Measurements from ENCODE around the gene ELF2.
"Not testable (repeated sequence)": the region's sequence is repeated elsewhere in the genome, so short reads cannot be mapped to it uniquely, and the experiment has no call there.

ELF2 gene

DNA sequence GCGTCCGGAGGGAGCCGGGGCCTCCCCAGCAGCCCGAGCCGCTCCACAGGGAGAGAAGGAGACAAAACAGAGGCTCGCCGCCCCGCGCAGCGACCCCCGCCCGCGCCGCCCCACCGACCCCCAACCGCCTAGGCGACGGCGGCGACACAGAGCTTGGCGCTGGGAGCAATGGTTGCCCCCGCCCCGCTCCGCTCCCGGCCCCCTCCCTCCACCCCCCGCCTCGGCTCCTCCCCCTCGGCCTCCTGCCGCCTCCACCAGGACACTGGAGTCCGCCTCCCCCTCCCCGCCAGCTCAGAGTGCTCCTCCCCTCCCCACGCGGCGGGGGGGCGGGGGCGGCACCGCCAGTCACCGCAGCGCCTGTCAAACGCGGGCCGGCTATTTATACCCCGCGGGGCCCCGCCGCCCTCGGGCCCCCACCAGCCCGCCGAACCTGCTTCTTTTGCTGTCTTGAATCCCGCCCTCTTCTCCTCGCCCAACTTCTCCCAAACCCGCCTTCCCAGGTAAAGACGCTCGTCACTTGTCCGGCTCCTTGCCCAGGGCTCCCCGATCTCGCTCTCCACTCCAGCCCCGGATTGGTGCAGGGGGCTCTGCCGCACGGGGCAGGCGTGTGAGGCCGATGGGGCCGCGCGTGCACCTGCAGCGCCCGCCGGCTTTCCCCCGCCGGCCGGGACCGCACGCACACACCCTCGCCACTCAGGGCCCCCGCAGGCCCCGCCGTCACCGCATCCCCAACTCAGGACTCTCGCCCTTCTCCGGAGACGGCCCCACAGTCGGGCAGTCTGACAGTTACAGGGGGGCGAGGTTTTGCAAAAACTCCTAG, at the start of gene ELF2:
Gene ELF2, minus strand, starts transcription at position 170 of the 820 bp plus-strand sequence. CDS start 39,517 bp downstream, outside the sequence.
- peak; percentile 89 for DNase-seq

DNA sequence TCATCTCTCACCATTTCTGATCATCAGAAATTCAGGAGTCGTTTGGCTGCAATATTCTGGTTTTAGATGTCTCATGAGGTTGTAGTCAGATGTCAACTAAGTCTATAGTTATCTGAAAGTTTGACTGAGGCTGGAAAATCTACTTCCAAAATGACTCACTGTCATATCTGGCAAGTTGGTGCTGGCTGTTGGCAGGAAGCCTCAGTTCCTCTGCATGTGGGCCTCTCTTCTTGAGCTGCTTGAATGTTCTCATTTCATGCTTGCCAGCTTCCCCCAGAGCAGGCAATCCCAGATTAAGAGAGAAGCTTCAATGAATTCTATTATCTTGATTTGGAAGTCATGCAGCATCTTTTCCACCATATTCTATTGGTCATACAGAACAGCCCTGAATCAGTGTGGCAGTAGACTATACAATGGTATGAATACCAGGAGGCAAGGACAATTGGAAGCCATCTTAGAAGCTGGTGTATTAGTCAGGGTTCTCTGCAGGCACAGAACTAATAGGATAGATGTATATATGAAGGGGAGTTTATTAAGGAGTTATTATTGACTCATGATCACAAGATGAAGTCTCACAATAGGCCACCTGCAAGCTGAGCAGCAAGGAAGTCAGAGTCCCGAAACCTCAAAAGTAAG, 46.8 kb upstream of the ELF2 start:
- DNase-seq, result no peak

DNA sequence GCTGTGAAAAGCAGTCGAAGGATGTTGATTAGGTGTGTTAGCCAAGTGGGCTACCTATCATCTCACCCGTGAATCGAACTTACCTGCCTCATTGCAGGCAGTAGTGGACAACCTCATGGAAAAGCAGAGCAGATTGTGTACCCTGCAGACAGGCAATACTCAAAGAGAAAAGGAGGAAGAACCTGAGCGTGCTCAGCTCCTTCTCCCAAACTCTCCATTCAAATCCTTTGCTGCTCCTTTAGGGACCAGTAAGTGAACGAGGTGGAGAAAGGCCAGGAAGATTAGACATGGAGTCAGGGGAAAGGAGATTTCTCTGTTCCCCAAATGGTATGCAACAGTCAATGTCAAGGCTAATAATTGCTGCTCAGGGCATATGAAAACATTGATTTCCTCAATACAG, 45.2 kb upstream of the ELF2 start:
- no peak for DNase-seq

DNA sequence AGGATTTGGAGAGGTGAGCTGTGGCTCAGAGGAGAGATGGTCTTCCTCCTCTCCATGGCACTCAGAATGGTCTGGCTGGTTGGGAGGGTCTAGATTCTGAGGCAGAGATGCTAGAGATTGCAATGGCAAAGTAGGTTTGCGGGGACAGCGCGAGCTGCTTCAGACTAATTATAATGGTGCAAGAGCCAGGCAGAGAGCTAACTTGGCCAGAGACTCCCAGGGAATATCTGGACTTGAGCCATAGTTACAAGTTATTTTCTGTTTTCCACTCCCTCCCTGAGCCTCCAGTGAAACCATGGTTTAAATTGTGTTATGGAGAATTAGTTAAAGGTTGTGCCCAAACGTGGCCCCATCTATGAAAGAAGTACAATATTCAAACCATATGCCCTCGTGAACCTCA, 44.7 kb upstream of the ELF2 start:
- no peak for DNase-seq

DNA sequence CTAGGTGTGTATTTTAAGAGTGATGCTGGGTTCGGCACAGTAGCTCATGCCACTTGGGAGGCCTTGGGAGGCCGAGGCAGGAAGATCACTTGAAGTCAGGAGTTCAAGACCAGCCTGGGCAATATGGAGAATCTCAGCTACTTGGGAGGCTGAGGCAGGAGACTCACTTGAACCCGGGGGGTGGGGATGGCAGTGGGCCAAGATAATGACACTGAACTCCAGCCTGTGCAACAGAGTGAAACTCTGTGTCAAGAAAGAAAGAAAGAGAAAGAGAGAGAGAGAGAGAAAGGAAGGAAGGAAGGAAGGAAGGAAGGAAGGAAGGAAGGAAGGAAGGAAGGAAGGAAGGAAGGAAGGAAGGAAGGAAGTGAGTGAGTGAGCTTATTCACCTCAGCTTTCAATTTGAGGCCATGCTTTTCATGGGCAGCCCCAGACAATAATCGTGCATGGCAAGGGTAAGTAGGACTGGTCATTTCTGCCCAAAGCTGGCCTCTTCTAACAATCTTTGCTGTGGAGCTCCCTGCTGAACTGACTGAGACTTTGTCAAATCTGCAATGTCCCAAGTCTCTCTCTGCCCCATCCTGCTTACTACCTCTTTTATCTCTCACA, 42.5 kb upstream of the ELF2 start:
- no peak for DNase-seq

DNA sequence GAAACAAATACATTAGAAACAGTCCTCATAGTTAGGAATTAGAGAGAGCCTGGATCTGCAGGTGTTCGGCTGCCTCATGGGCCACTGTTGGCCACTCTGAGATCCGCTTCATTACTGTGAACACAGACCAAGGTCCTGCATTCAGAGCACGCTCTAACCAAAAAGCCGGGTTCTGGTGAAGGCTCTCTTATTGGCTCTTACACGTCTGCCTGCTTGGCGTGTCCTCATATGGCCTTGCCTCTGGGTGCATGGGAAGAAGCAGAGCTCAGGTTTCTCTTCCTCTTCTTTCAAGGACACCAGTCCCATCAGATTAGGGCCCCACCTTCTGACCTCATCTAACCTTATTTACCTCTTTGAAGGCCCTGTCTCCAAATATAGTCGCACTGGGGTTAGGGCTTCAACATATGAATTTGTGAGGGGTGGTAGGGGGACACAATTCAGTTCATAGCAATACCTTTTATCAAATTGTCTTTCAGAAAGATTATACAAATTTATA, 37.1 kb upstream of the ELF2 start:
- no peak for DNase-seq

DNA sequence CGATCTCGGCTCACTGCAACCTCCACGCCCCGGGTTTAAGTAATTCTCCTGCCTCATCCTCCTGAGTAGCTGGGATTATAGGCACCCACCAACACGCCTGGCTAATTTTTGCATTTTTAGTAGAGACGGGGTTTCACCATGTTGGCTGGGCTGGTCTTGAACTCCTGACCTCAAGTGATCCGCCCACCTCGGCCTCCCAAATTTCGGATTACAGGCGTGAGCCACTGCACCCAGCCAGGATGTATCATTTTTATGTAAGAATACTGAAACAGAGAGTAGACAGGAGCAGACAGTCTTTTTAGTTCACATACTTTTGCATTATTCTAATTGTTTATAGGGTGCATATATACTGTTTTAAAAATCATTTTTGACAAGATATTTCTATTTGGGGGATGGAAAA, 36.6 kb upstream of the ELF2 start:
- not testable (repeated sequence) for DNase-seq

DNA sequence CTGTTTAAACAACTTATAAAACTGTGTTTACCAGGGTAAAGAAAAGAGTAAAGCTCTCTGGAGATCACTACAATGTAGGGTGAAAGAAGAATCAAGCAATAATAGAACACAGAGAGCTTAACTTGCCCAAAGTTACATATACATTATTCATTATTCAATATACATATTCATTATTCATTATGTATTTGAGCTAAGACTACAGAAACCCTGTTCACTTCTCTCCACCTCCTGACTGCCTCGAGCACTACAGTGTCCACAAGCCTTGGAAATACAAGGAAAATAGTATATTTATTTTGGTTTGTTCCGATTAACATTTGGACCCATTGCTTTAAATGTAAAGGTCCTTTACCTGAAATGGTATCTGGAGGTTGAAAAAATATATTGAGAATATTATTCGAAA, 35.9 kb upstream of the ELF2 start:
- no peak for DNase-seq

DNA sequence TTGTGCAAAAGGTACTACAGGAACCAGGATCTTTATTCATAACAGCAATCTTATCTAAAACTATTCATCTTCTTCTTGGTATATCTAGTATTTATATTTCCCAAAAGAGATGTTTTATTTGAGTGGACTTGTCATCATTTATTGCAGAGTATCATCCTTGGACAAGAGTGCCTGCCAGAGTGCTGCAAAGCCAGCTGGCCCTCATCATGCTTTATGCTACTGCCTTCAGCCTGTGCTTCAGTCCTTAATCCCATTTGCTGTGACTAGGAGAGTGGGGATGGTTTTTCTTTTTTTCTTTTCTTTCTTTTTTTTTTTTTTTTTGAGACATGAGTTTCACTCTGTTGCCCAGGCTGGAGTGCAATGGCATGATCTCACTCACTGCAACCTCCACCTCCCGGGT, 33.5 kb upstream of the ELF2 start:
- no peak for DNase-seq

DNA sequence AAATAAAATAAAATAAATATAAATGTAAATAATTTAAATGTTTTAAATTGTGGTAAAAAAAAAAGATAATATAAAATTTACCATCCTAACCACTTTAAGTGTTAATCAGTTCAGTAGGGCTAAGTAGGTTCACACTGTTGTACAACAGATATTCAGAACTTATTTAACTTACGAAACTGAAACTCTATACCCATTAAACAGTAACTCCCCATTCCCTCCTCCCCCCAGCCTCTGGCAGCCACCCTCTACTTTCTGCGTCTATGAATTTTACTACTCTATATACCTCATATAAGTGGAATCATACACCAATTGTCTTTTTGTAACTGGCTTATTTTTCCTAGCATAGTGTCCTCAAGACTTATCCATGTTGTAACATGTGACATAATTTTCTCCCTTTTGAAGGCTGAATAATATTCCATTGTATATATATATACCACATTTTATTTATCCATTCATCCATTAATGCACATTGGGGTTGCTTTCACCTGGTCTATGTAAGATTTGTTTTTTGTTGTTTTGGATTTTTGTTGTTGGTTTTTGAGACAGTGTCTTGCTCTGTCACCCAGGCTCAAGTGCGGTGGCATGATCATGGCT, 32.5 kb upstream of the ELF2 start:
- DNase-seq, result no peak

DNA sequence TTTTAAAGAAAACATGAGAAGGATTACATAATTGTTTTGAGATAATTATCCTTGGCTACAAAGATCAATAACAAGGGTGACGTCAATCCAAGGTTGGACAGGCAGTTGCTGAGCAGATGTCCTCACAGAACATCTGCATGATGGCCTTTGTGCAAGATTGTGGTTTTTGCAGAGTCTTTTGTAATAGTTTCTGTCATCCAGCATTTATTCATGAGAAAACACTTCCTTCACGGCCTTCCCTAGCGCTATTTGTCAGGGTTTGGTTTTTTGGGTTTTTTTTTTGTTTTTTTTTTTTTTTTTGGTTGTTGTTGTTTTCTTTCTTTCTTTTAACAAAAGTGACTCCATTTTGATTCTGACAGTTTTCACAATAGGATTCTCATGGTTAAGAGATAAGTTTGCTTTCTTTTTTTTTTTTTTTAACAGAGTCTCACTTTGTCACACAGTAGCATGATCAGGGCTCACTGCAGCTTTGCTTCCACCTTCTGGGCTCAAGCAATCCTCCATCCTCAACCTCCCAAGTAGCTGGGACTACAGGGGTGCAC, 31.5 kb upstream of the ELF2 start:
- peak; percentile 60 for DNase-seq

DNA sequence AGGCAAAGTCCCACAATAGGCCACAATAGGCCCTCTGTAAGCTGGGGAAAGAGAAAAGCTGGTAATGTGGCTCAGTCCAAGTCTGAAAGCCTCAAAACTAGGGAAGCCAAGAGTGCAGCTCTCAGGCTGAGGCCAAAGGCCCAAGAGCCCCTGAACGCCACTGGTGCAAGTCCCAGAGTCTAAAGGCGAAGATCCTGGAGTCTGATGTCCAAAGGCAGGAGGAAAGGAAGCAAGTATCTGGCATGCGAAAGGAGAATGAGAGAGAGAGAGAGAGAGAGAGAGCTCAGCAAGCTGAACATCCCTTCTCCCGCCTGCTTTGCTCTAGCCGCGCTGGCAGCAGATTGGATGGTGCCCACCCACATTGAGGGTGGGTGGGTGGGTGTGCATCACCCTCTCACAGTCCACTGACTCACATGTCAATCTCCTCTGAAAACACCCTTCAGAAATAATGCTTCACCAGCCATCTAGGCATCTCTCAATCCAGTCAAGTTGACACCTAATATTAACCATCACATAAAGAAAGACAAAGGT, 30.9 kb upstream of the ELF2 start:
- no peak for DNase-seq

DNA sequence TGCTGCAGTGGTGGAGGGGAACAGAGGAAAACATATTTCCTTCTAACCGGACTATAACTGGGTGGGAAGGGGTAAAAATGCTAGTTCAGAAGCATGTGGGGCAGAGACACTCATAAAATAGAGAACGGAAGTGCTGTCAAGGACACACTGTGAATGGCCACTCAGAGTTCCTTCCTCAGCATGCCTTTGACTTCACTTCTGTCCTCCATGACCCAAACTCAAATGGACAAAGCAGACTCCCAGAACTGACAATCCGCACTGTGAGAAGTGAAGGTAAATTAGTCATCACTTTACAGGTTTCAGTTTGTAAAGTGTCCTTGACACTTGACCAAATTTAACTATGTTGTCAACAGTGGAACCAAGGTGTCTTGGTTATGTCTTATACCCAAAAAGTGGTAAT, 30.2 kb upstream of the ELF2 start:
- DNase-seq, result no peak

DNA sequence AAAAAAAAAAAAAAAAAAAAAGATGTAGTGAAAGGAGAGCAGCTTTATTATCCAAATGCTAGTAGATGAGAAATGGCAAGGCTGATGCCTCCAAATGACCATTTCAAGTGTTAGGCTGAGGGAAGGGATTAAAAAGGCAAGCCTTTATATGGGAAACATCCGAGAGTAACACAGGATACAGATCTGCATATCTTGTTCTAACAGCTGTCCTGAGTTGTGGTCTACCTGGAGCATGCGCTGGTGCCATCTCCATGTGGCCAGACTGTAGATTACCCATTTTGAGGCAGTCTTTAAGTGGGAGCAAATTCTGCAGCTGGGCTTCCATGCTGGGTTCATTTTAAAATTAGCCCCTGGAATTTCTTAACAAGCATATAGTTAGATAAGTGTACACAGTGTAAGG, 26.0 kb upstream of the ELF2 start:
- no peak for DNase-seq

DNA sequence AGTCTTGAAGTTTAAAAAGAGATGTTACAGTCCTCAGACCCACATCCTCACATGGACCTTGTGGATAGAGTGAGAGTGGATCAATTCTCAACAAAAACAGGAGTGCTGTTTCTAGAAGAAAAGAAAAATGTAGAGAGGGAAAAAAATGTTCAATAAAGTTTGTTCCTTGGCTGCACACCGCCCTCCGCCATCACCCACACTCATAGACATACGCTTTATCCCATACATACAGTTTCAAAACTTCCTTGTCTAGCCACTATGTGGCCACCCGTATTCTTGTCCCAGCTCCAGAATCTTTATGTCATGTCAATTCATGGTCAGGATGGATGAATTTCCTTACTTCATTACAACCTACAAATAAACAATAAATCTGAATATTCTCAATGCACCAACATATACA, 23.5 kb upstream of the ELF2 start:
- DNase-seq, result no peak

DNA sequence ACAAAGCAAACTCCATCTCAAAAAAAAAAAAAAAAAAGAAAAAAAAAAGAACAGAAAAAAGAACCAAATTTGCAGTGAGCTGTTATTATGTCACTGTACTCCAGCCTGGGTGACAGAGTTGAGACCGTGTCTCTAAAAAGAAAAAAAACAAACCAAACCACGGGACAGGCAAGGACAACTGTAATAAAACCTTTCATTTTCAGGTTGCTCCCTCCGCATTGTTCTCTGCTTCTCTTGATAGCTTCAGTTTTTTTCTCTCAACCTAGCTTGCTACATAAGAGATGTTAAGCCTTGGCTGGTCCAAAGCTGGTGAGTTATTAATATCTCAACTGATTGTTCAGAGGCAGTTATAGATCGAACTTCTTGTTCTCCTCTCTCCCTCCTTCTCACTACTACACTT, 23.1 kb upstream of the ELF2 start:
- DNase-seq, result no peak

DNA sequence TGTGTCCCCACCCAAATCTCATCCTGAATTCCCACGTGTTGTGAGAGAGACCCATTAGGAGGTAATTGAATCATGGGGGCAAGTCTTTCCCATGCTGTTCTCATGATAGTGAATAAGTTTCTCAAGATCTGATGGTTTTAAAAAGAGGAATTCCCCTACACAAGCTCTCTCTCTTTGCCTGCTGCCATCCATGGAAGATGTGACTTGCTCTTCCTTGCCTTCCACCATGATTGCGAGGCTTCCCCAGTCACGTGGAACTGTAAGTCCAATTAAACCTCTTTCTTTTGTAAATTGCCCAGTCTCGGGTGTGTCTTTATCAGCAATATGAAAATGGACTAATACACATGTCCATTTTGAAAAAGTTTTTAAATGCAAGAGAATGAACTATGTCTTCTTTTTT, 20.2 kb upstream of the ELF2 start:
- not testable (repeated sequence) for DNase-seq

DNA sequence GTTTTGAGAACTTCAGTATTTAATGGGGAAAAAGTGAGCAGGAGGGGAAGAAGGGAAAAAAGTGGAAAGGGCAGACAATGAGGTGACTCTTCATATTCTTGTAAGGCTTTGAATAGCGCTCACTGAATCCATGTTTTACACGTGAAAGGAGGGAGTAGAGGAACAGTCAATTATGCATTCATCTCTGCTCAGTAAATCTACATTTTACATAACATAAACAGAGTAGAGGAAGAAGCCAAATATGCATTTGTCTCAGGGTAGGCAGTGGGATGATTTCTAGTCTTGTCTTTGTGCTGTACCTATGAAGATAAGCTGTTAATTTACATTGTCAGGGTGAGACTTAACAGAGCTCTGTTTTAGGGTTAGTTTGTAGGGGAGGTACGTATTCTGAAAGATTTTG, 19.4 kb upstream of the ELF2 start:
- DNase-seq, result no peak

DNA sequence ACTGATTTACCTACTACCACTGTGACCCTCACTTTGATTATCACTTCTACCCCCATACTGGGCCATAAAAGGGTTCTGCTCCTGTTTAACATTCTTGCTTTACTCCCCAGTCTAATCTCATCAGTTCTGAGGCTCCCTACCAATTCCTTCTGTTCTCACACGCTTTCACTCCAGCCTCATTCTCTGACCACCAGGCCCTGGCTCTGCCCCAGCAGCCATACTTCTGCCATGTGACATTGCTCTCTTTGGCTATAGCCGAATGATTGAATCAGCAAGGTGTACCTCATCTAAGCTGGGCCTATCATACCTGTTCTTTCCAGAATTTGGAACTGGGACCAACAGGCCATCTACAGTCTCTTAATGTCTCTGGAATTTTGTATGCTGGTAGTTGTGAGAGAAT, 14.4 kb upstream of the ELF2 start:
- no peak for DNase-seq

DNA sequence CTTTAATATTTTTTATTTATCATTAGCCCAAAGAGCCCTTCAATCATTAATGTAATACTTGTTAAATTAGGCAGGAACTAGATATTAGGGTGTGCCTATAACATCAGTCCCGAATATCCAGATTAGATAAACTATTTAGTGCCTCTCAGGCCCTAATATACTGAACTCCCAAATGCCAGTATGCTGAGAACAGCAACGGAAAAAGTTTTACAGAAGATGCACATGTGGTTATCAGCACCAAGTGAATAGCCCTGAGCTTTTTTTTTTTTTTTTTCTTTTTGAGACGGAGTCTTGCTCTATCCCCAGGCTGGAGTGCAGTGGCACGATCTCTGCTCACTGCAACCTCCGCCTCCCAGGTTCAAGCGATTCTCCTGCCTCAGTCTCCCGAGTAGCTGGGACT, 13.0 kb upstream of the ELF2 start:
- no peak for DNase-seq

DNA sequence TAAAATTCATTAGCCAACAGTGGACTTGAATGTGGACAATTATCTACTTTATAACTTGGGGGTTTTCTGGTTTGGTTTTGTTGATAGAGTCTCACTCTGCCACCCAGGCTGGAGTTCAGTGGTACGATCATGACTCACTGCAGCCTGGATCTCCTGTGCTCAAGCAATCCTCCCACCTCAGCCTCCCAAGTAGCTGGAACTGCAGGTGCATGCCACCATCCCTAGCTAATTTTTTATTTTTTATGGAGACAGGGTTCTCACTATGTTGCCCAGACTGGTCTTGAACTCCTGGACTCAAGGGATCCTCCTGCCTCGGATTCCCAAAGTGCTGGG, 12.4 kb upstream of the ELF2 start:
- DNase-seq, result no peak

DNA sequence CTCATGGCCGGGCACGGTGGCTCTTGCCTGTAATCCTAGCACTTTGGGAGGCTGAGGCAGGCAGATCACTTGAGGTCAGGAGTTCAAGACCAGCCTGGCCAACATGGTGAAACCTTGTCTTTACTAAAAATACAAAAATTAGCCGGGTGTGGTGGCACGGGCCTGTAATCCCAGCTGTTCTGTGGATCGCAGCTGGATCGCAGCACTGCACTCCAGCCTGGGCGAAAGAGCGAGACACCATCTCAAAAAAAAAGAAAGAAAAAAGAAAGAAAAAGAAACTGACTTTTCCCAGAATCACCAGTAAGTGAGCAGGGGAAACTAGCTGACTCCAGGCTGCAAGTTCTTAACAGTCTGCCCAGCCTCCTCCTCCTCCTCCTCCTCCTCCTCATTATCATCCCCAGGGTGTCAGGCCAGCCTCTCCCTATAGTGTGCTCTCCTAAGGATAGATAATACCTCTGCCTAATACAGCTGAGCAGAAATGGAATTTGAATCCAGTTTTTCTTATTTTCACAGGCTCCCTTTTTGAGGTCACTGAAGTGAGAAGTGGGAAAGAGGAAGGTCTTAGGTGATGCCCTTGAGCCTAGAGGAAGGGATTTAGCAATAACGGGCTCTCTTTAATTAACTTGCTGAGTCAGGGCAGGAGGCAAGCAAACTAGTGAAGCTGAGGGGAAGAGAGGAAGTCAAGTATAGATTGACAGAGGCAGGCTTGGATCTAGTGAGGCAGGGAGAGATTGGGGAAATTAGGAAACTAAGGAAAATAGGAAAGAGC, 11.8 kb upstream of the ELF2 start:
- no peak for DNase-seq

DNA sequence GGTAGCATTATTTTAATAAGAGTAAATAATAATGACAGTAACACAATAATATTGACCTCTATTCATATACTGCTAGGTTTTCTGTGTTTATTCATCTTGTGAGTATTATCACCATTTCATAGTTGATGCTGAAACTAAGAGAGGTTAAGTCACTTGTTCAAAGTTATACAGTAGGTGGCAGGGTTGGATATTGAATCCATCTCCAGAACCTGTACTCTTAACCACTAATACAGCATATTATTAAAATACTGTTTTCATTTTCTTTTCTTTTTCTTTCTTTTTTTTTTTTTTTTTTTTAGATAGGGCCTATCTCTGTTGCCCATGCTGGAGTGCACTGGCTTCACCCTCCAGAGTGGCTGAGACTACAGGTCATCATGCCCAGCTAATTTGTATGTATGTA, 7.1 kb upstream of the ELF2 start:
- no peak for DNase-seq

All from NCI-H146 (cell line).